GM18951 (cell line): Measurements from ENCODE around the gene DFFB.
"Not testable (repeated sequence)": the region's sequence is repeated elsewhere in the genome, so short reads cannot be mapped to it uniquely, and the experiment has no call there.

Source experiments
- POLR2A ChIP-seq: IDR thresholded peaks from 4 replicates; pipeline ENCODE4 v1.6.1; 2011; ENCODE audit warnings: mild to moderate bottlenecking; ENCODE audit not compliant: insufficient read length, insufficient read depth; ENCODE audit errors: extremely low read depth
- in situ Hi-C: fragments of 300-500 bp; cut with MboI; formaldehyde crosslinking; loops from one replicate; pipeline ENCODE4 v1.12.0; 2022; ENCODE audit warnings: low sequenced_read_pairs, mixed read lengths, inconsistent platforms; ENCODE audit not compliant: unreplicated experiment

Gene DFFB, protein sequence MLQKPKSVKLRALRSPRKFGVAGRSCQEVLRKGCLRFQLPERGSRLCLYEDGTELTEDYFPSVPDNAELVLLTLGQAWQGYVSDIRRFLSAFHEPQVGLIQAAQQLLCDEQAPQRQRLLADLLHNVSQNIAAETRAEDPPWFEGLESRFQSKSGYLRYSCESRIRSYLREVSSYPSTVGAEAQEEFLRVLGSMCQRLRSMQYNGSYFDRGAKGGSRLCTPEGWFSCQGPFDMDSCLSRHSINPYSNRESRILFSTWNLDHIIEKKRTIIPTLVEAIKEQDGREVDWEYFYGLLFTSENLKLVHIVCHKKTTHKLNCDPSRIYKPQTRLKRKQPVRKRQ

GRCh38 chr1:3856923-3857790 is at the start of gene DFFB, which contains the start of gene CEP104:
Gene DFFB (plus strand): TSS chr1:3857476. CDS start chr1:3857604, 128 bp downstream.
Gene CEP104 (minus strand): TSS chr1:3857211. CDS start chr1:3852407, 4,804 bp downstream.
- peak; percentile 84 for TF ChIP-seq POLR2A
- in situ Hi-C loops, result no loop called here

GRCh38 chr1:3807769-3808168 is 49.5 kb upstream of the DFFB start:
- in situ Hi-C loops, result no loop called here
- no peak for TF ChIP-seq POLR2A

GRCh38 chr1:3809680-3810079 is 47.6 kb upstream of the DFFB start:
- in situ Hi-C loops, result no loop called here
- no peak for TF ChIP-seq POLR2A

- in situ Hi-C loops, result not testable (repeated sequence)
These were observed 47.0 kb upstream of the DFFB start for GRCh38 chr1:3810149-3810761.

DNA sequence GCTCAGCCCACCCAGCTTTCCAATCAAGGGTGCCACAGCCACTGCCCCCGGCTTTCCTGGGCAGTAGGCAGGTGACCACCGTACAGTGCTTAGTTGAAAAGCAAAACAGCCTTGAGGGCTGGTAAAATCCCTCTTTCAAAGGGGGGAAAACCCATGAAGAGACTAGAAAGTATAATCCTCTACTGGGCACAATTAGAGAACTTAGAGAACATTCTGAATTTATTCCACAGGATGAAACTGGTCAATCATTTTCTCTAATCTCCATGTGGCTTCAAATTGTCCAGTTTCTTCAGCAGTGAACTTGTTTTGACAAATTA is 45.7 kb upstream of the DFFB start:
- TF ChIP-seq POLR2A, result no peak
- in situ Hi-C loops, result no loop called here

GRCh38 chr1:3814065-3814464 is 43.2 kb upstream of the DFFB start:
- in situ Hi-C loops, result no loop called here

DNA sequence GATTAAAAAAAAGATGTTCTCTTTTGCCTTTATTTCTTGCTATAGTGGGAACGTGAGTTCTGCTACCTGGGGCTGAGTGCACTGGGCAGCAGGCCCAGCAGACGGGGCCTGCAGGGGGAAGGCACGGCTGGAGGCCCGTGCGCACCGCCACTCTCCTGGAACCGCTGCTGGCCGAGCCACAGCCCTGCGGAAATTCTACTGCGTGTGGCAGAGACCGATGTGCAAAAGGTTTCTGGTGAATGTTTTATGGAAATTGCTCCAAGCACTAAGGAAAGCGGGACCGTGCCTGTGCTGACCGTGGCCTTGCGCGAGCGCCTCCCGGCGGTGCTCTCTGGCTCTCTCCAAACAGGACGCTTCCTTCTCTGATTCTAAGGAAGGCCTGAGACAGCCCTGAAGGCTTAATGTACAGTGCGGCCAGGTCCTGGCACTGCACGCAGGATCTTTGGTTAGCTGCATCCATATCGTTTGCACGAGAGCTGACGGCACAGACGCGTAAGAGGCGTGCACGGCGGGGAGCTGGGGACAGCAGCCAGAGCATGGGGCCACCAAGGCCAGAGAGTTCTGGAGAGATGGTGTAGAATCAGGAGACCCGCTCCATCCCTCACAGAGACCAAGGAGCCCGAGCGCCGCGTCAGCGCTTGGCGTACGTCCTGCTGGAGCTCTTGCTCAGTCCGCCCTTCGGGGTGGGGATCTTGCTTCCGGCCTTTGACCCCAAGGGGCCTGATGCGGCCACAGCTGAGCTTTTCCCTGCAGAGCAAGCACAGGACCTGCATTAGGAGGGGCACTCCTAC is 42.3 kb upstream of the DFFB start:
- in situ Hi-C loops, result no loop called here
- no peak for TF ChIP-seq POLR2A

More at GRCh38 chr1:3814065-3814464, 43.2 kb upstream of the DFFB start:
- TF ChIP-seq POLR2A, result no peak

- in situ Hi-C loops, result no loop called here
- TF ChIP-seq POLR2A, result no peak
These were observed 40.7 kb upstream of the DFFB start for GRCh38 chr1:3816331-3817137.

- in situ Hi-C loops, result no loop called here
- no peak for TF ChIP-seq POLR2A
These were observed 40.0 kb upstream of the DFFB start for GRCh38 chr1:3817138-3817740.

DNA sequence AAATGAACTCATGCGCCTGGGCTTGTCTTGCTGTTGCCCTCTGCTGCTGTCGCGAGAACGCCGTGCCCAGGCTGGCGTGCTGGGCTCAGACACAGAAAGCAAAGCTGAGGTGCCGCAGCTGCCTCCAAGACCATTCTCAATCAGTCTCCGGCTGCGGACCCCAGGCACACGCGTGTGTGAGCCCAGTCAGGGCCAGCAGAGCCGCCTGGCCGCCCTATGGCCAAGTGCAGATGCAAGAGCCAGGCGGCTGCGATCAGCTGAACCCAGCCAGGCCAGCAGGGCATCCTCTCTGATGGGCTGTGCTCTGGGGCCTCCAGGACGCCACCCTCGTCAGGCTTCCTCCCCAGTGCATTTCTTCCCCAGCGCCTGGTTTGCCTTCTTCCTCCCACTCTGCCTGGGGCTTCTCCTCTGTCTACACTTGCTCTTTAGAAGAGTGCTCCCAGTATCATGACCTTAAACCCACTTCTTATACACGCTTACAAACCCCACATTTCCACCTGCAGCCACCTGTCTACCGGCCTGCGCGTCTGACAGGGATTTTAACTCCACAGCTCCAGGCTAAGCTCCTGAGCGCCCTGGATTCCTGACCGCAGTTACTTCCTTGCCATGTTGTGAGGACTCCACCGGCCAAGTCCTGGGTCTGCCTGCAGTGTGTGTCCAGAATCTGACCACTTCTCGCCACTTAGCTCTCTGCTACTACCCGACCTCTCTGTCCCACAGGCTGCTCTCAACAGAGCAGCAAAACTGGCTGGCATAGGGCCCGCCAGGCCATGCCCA is 39.3 kb upstream of the DFFB start:
- in situ Hi-C loops, result no loop called here
- no peak for TF ChIP-seq POLR2A

DNA sequence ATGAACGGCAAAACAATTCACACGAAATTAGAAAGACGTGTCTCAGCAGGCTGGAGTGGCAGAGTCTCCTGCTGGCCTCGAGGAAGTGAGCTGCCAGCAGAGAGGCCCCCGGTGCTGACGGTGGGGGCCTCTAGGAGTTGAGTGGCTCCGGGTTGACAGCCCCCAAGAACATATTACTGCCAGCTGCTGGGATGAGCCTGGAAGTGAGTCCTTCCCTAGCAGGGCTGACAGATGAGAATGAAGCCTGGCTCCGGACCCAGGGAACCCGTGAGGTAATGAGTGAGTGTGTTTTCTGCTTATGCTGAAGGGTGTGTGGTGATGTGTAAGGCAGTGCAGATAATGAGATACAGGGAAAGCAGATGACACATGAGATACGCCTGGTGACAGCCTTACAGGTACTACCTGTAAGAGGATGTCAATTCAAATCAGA is 37.5 kb upstream of the DFFB start:
- no peak for TF ChIP-seq POLR2A
- in situ Hi-C loops, result no loop called here
